SK-N-SH treated with all-trans-retinoic acid at 6 μM for 48 hours (cell line): ENCODE data around the gene SCIN.

ENCODE experiments used
- RARB ChIP-seq: fragments of 250-450 bp; sonication (Bioruptor Pico); IDR thresholded peaks from 2 replicates; pipeline ENCODE4 v1.8.0; 2021; ENCODE audit warnings: mild to moderate bottlenecking, moderate library complexity
- TCF4 ChIP-seq: fragments of 250-450 bp; sonication (Bioruptor Pico); IDR thresholded peaks from 2 replicates; pipeline ENCODE4 v1.8.0; 2021; ENCODE audit warnings: mild to moderate bottlenecking, moderate library complexity, borderline replicate concordance

GRCh38 chr7:12648704-12649261, 78.3 kb downstream of the SCIN start:
- TF ChIP-seq TCF4 (no peak), RARB (CRISPR knock-in tag) (no peak)
